Measurements from ENCODE around the gene MSI2.

The MSI2 gene

GRCh38 chr17:57344261-57344660 is 87.9 kb downstream of the MSI2 start:
- DNase-seq (ENCODE audit: low spot score): no peak

GRCh38 chr17:57349541-57350247 is 93.4 kb downstream of the MSI2 start:
- DNase-seq (ENCODE audit: low spot score): no peak

- DNase-seq (ENCODE audit: low spot score): no peak
Measured at GRCh38 chr17:57350266-57350665, 93.9 kb downstream of the MSI2 start.

- DNase-seq (ENCODE audit: low spot score): no peak
Measured at GRCh38 chr17:57352665-57353175, 96.4 kb downstream of the MSI2 start.

- no peak for DNase-seq (ENCODE audit: low spot score)
Measured at GRCh38 chr17:57354673-57355072, 98.3 kb downstream of the MSI2 start.

GRCh38 chr17:57355090-57355859 is 99.0 kb downstream of the MSI2 start:
- DNase-seq (ENCODE audit: low spot score): no peak

- no peak for DNase-seq (ENCODE audit: low spot score)
Measured at GRCh38 chr17:57356153-57356718, 99.9 kb downstream of the MSI2 start.

GRCh38 chr17:57356719-57357391 is 100.5 kb downstream of the MSI2 start:
- no peak for DNase-seq (ENCODE audit: low spot score)

GRCh38 chr17:57357392-57357784 is 101.1 kb downstream of the MSI2 start:
- DNase-seq (ENCODE audit: low spot score): no peak

GRCh38 chr17:57357830-57358430 is 101.6 kb downstream of the MSI2 start:
- no peak for DNase-seq (ENCODE audit: low spot score)

- no peak for DNase-seq (ENCODE audit: low spot score)
Measured at GRCh38 chr17:57360266-57360665, 103.9 kb downstream of the MSI2 start.

GRCh38 chr17:57362797-57363556 is 106.7 kb downstream of the MSI2 start:
- DNase-seq (ENCODE audit: low spot score): no peak

- no peak for DNase-seq (ENCODE audit: low spot score)
Measured at GRCh38 chr17:57363580-57363979, 107.3 kb downstream of the MSI2 start.

- no peak for DNase-seq (ENCODE audit: low spot score)
Measured at GRCh38 chr17:57363998-57364643, 107.8 kb downstream of the MSI2 start.

GRCh38 chr17:57365420-57365819 is 109.1 kb downstream of the MSI2 start:
- DNase-seq (ENCODE audit: low spot score): no peak

GRCh38 chr17:57366177-57366557 is 109.8 kb downstream of the MSI2 start:
- no peak for DNase-seq (ENCODE audit: low spot score)

- no peak for DNase-seq (ENCODE audit: low spot score)
Measured at GRCh38 chr17:57366558-57367351, 110.4 kb downstream of the MSI2 start.

- no peak for DNase-seq (ENCODE audit: low spot score)
Measured at GRCh38 chr17:57368637-57369336, 112.5 kb downstream of the MSI2 start.

- no peak for DNase-seq (ENCODE audit: low spot score)
Measured at GRCh38 chr17:57369509-57369945, 113.2 kb downstream of the MSI2 start.
